Transverse colon (tissue), 4 donors: ENCODE results near the gene STPG3.
A peak's percentile ranks its signal among the peaks of the same experiment; 100 is the strongest.

Source experiments
- CTCF ChIP-seq, 5 experiments: fragments of 200-600 bp in 3 of 5; fragments of 450-650 bp in 2 of 5; sonication (generic) in 3 of 5; IDR thresholded peaks; 1 replicate in 2 of 5; 2 replicates in 3 of 5; pipeline ENCODE4 v1.5.1; 2016 to 2017; ENCODE audit warnings: antibody characterized with exemption in 5 of 5, inconsistent platforms in 3 of 5, mild to moderate bottlenecking in 2 of 5, moderate library complexity in 1 of 5
- EP300 ChIP-seq: sonication (generic); formaldehyde crosslinking; IDR thresholded peaks from one replicate; pipeline ENCODE4 v1.6.1; 2017; ENCODE audit warnings: antibody characterized with exemption, low read depth
- POLR2A ChIP-seq: fragments of 450-650 bp; IDR thresholded peaks from one replicate; pipeline ENCODE4 v1.6.1; 2016; ENCODE audit warnings: antibody characterized with exemption, mild to moderate bottlenecking, moderate library complexity
- POLR2AphosphoS5 ChIP-seq, 3 donors: sonication (generic); formaldehyde crosslinking; IDR thresholded peaks; one replicate each; pipeline ENCODE4 v1.6.1; 2016; ENCODE audit warnings: antibody characterized with exemption in 3 of 3

- TF ChIP-seq CTCF (IDR thresholded peaks at IDR 0.05) (no peak), POLR2AphosphoS5 (IDR thresholded peaks at IDR 0.05) (peak; percentile 56 to 72 (median 57)), POLR2A (peak; percentile 70), EP300 (no peak)
Measured at GRCh38 chr9:137298401-137299202, 47.5 kb downstream of the STPG3 start.
